Measurements from ENCODE around the gene VPS25.

- no peak for TF ChIP-seq POLR2A (IDR thresholded peaks at IDR 0.05; ENCODE audit: low read depth)
- no peak for TF ChIP-seq EP300 (IDR thresholded peaks at IDR 0.05)
- TF ChIP-seq CTCF (IDR thresholded peaks at IDR 0.05) = no peak
Observed at GRCh38 chr17:42750739-42751344, 22.4 kb upstream of the VPS25 start.
